ENCODE data around the gene APOE. TPM values are rescaled to one million over a fixed set of nuclear protein-coding genes. Genes with fewer than 3 reads are reported as not detected.

Gene APOE
- total and polyA plus RNA-seq, 9 of the 15 experiments (the other 6 are each of a cell fraction or from before 2014, with no cell fraction given), result 0.14 to 180 (median 58.1) TPM; not detected in 1

- TF ChIP-seq SNIP1 (IDR thresholded peaks at IDR 0.05; ENCODE audit: low read depth) (no peak), CCNT2 (IDR thresholded peaks at IDR 0.05; ENCODE audit: borderline replicate concordance, extremely low read depth, insufficient read length, low read depth, low read length) (no peak)
- 82% methylated on average over 12 of the region's 12 CpGs for WGBS (ENCODE audit: insufficient coverage, low coverage, missing lambda C conversion rate)
- no TSS peak for BruUV-seq (replicated peaks)
- DNase-seq (ENCODE audit: extremely low read depth in 1 of 4, low spot score in 3 of 4), result peak in 1 of 4 experiments; percentile 5
- Histone ChIP-seq H3K36me3 (ENCODE audit: control insufficient read depth, insufficient read depth, low read length) (peaks cover 42% of the 10 kb centered on the region), H3K9ac (ENCODE audit: insufficient read depth in 1 of 2, low read depth in 2 of 2, low read length in 2 of 2) (peak overlapping the region in 1 of 2 experiments; percentile 19; a peak in 1 of 4 replicates), H3K27ac (ENCODE audit: extremely low read depth, low read depth, low read length) (no peak overlapping the region), H4K20me1 (replicated peaks; ENCODE audit: control insufficient read depth, insufficient read depth, low read length) (no peaks in the 10 kb centered on the region), H3K4me2 (ENCODE audit: insufficient read depth, low read length) (no peak overlapping the region), H3K4me3 (no peak overlapping the region), H3K27me3 (ENCODE audit: control insufficient read depth in 2 of 2, insufficient read depth in 2 of 2, low read length in 2 of 2) (no peaks in the 10 kb centered on the region), H3K9me3 (replicated peaks; ENCODE audit: control insufficient read depth, insufficient read depth, low read depth, low read length) (no peaks in the 10 kb centered on the region), H2AFZ (ENCODE audit: low read depth, low read length) (no peak overlapping the region), H3K9me1 (ENCODE audit: control insufficient read depth, insufficient read depth, low read length) (no peaks in the 10 kb centered on the region), H3K79me2 (ENCODE audit: control insufficient read depth, insufficient read depth, low read length) (no peaks in the 10 kb centered on the region), H3K4me1 (replicated peaks in 1 of 2; ENCODE audit: control insufficient read depth in 2 of 2, insufficient read depth in 2 of 2, low read length in 2 of 2) (peaks cover 0 to 7% of the 10 kb centered on the region in 2 experiments; a peak in 2 of 5 replicates)
- in situ Hi-C loops (cut with MboI) (no loop called here), intact Hi-C loops (cut with micrococcal nuclease) (no loop called here)
- no peak for FAIRE-seq
- ChIA-PET CTCF (ENCODE audit: low intra/inter-chr PET ratio) (no interaction called here), POLR2A (interaction anchor here (0.7 kb wide), 1 partner anchor 37 kb away, joined by 3 read pairs; no protein-coding TSS in a partner anchor)
- ATAC-seq, result no peak
Measured at GRCh38 chr19:44867578-44867977, 38.0 kb upstream of the APOE start.

GRCh38 chr19:44869733-44870470 is 35.7 kb upstream of the APOE start:
- no peaks in the 10 kb centered on the region for H4K20me1 ChIP-seq (replicated peaks; ENCODE audit: control insufficient read depth, insufficient read depth, low read length)
- H2AFZ ChIP-seq (ENCODE audit: low read depth, low read length), result no peak overlapping the region
- peaks cover 62% of the 10 kb centered on the region for H3K36me3 ChIP-seq (ENCODE audit: control insufficient read depth, insufficient read depth, low read length)
- CTCF ChIA-PET (ENCODE audit: low intra/inter-chr PET ratio), result no interaction called here
- in situ Hi-C loops (cut with MboI), result no loop called here
- TF ChIP-seq TOE1 (IDR thresholded peaks at IDR 0.05; ENCODE audit: borderline replicate concordance) (no peak), TOE1 (CRISPR knock-in tag; IDR thresholded peaks at IDR 0.05; ENCODE audit: borderline replicate concordance, low read depth) (no peak), TCFL5 (CRISPR knock-in tag; conservative IDR thresholded peaks at IDR 0.05) (no peak), NFIC (IDR thresholded peaks at IDR 0.05) (0 out of 2 replicates have a peak, but pooled peaks have one; percentile 7), SRF (CRISPR knock-in tag; IDR thresholded peaks at IDR 0.05) (no peak), POLR2G (IDR thresholded peaks at IDR 0.05; ENCODE audit: low read depth, low read length) (peak; percentile 40; the same call in 1 of the 2 replicates)
- H3K27ac ChIP-seq (ENCODE audit: extremely low read depth, low read depth, low read length), result no peak overlapping the region
- intact Hi-C loops (cut with micrococcal nuclease), result no loop called here
- H3K4me2 ChIP-seq (ENCODE audit: insufficient read depth, low read length), result no peak overlapping the region
- POLR2A ChIA-PET, result interaction anchor here (0.8 to 1.2 kb wide), 4 partner anchors 12 to 253 kb away, joined by 3 to 4 read pairs (median 4); no protein-coding TSS in a partner anchor
- no peaks in the 10 kb centered on the region for H3K79me2 ChIP-seq (ENCODE audit: control insufficient read depth, insufficient read depth, low read length)
- H3K27me3 ChIP-seq (ENCODE audit: control insufficient read depth in 2 of 2, insufficient read depth in 2 of 2, low read length in 2 of 2), result no peaks in the 10 kb centered on the region
- H3K4me3 ChIP-seq, result no peak overlapping the region
- peaks cover 0 to 11% of the 10 kb centered on the region in 2 experiments; a peak in 2 of 5 replicates for H3K4me1 ChIP-seq (replicated peaks in 1 of 2; ENCODE audit: control insufficient read depth in 2 of 2, insufficient read depth in 2 of 2, low read length in 2 of 2)
- peak in 1 of 4 experiments; percentile 7 for DNase-seq (ENCODE audit: extremely low read depth in 1 of 4, low spot score in 3 of 4)
- no peak for ATAC-seq
- no TSS peak for BruUV-seq (replicated peaks)
- no peak for FAIRE-seq
- H3K9ac ChIP-seq (ENCODE audit: insufficient read depth in 1 of 2, low read depth in 2 of 2, low read length in 2 of 2), result no peak overlapping the region
- WGBS (ENCODE audit: insufficient coverage, low coverage, missing lambda C conversion rate), result 69% methylated on average over 13 of the region's 13 CpGs
- H3K9me3 ChIP-seq (replicated peaks; ENCODE audit: control insufficient read depth, insufficient read depth, low read depth, low read length), result no peaks in the 10 kb centered on the region
- no peaks in the 10 kb centered on the region for H3K9me1 ChIP-seq (ENCODE audit: control insufficient read depth, insufficient read depth, low read length)
